Erythroblast (primary cell): ENCODE data around the gene JARID2.

ENCODE experiments used
- DNase-seq, 2 experiments: peaks; one replicate each; lab custom pipeline; 2025; lab: John Stamatoyannopoulos, UW
- GATA1 ChIP-seq: IDR thresholded peaks from 2 replicates; pipeline ENCODE4 v1.6.1; 2011; ENCODE audit warnings: low read depth, mild to moderate bottlenecking, control low read depth, low read length, moderate library complexity
- POLR2A ChIP-seq: IDR thresholded peaks from 2 replicates; pipeline ENCODE4 v1.6.1; 2011; ENCODE audit warnings: mild to moderate bottlenecking, low read length

Gene JARID2

GRCh38 chr6:15245361-15246216 lies at the start of gene JARID2:
JARID2 (plus strand) TSS chr6:15246069; CDS start chr6:15246540, 471 bp downstream.
- no peak for TF ChIP-seq GATA1
- peak; percentile 80 for TF ChIP-seq POLR2A
- peak; percentile 97 for DNase-seq

- no peak for TF ChIP-seq GATA1
- TF ChIP-seq POLR2A = no peak
- DNase-seq = no peak
These were observed 45.8 kb upstream of the JARID2 start for GRCh38 chr6:15200087-15200486.

GRCh38 chr6:15205321-15205720 lies 40.5 kb upstream of the JARID2 start:
- TF ChIP-seq GATA1 (no peak), POLR2A (no peak)
- no peak for DNase-seq

- no peak for DNase-seq
- TF ChIP-seq GATA1 = no peak
These were observed 39.0 kb upstream of the JARID2 start for GRCh38 chr6:15206887-15207286.

GRCh38 chr6:15207923-15208322 lies 37.9 kb upstream of the JARID2 start:
- DNase-seq = no peak
- TF ChIP-seq GATA1 (no peak), POLR2A (no peak)

GRCh38 chr6:15213838-15214400 lies 31.9 kb upstream of the JARID2 start:
- DNase-seq = no peak
- TF ChIP-seq GATA1 (no peak), POLR2A (no peak)

- no peak for DNase-seq
- TF ChIP-seq POLR2A = no peak
- TF ChIP-seq GATA1 = no peak
These were observed 27.5 kb upstream of the JARID2 start for GRCh38 chr6:15218401-15218800.

GRCh38 chr6:15220062-15220461 lies 25.8 kb upstream of the JARID2 start:
- DNase-seq = no peak
- no peak for TF ChIP-seq GATA1
- TF ChIP-seq POLR2A = no peak

GRCh38 chr6:15227827-15228318 lies 18.0 kb upstream of the JARID2 start:
- no peak for DNase-seq
- no peak for TF ChIP-seq GATA1
- no peak for TF ChIP-seq POLR2A

GRCh38 chr6:15230827-15231226 lies 15.0 kb upstream of the JARID2 start:
- no peak for DNase-seq
- TF ChIP-seq POLR2A (no peak), GATA1 (no peak)

GRCh38 chr6:15232836-15233510 lies 12.9 kb upstream of the JARID2 start:
- no peak for DNase-seq
- TF ChIP-seq GATA1 = no peak
- no peak for TF ChIP-seq POLR2A

GRCh38 chr6:15234068-15234758 lies 11.7 kb upstream of the JARID2 start:
- TF ChIP-seq GATA1 (no peak), POLR2A (no peak)
- no peak for DNase-seq

GRCh38 chr6:15239616-15240364 lies 6.1 kb upstream of the JARID2 start:
- DNase-seq = no peak
- no peak for TF ChIP-seq GATA1
- no peak for TF ChIP-seq POLR2A

GRCh38 chr6:15242503-15242902 lies 3.4 kb upstream of the JARID2 start:
- no peak for DNase-seq
- TF ChIP-seq GATA1 = no peak
- no peak for TF ChIP-seq POLR2A
